Trophoblast cell (in vitro differentiated cells and primary cell): Measurements from ENCODE around the gene CST9.

Source experiments
- DNase-seq, 2 donors: peaks; one replicate each; pipeline ENCODE4 v3.0.0-alpha.2; 2016
- H2AFZ ChIP-seq: 2 replicates; pipeline ENCODE4 v1.6.1; 2013; ENCODE audit warnings: low read length, moderate library complexity, mild to moderate bottlenecking; ENCODE audit not compliant: insufficient read depth, poor library complexity
- H2AK5ac ChIP-seq: 2 replicates; pipeline ENCODE4 v1.6.1; 2013; ENCODE audit warnings: mild to moderate bottlenecking, low read length
- H2BK120ac ChIP-seq: 2 replicates; pipeline ENCODE4 v1.6.1; 2013; ENCODE audit warnings: low read length, mild to moderate bottlenecking, moderate library complexity; ENCODE audit not compliant: insufficient read depth, poor library complexity
- H2BK12ac ChIP-seq: 2 replicates; pipeline ENCODE4 v1.6.1; 2013; ENCODE audit warnings: mild to moderate bottlenecking, low read length, moderate library complexity
- H2BK5ac ChIP-seq: 2 replicates; pipeline ENCODE4 v1.6.1; 2013; ENCODE audit warnings: low read length, low read depth, moderate library complexity, mild to moderate bottlenecking; ENCODE audit not compliant: poor library complexity
- H3K14ac ChIP-seq: 2 replicates; pipeline ENCODE4 v1.6.1; 2013; ENCODE audit warnings: mild to moderate bottlenecking, low read length
- H3K18ac ChIP-seq: 2 replicates; pipeline ENCODE4 v1.6.1; 2013; ENCODE audit warnings: mild to moderate bottlenecking, low read length
- H3K23ac ChIP-seq: 2 replicates; pipeline ENCODE4 v1.6.1; 2013; ENCODE audit warnings: low read length
- H3K27ac ChIP-seq: 2 replicates; pipeline ENCODE4 v1.5.1; 2013; ENCODE audit warnings: low read depth, mild to moderate bottlenecking, inconsistent platforms, low read length, moderate library complexity
- H3K27me3 ChIP-seq: 2 replicates; pipeline ENCODE4 v1.6.1; 2013; ENCODE audit warnings: inconsistent platforms, mild to moderate bottlenecking, low read length, moderate library complexity; ENCODE audit not compliant: insufficient read depth
- H3K36me3 ChIP-seq, 2 experiments: 1 replicate in 1 of 2; 2 replicates in 1 of 2; pipeline ENCODE4 v1.6.1; 2013; ENCODE audit warnings: low read length in 2 of 2, mild to moderate bottlenecking in 2 of 2, moderate library complexity in 1 of 2; ENCODE audit not compliant: insufficient read depth in 2 of 2, control insufficient read depth in 1 of 2
- H3K4ac ChIP-seq: 2 replicates; pipeline ENCODE4 v1.6.1; 2013; ENCODE audit warnings: low read depth, mild to moderate bottlenecking, low read length, moderate library complexity
- H3K4me1 ChIP-seq, 2 experiments: 1 replicate in 1 of 2; 2 replicates in 1 of 2; pipeline ENCODE4 v1.6.1; 2013; ENCODE audit warnings: low read length in 2 of 2, mild to moderate bottlenecking in 2 of 2, moderate library complexity in 1 of 2; ENCODE audit not compliant: insufficient read depth in 2 of 2, control insufficient read depth in 1 of 2
- H3K4me2 ChIP-seq: 2 replicates; pipeline ENCODE4 v1.6.1; 2013; ENCODE audit warnings: inconsistent platforms, mild to moderate bottlenecking, low read length, moderate library complexity
- H3K4me3 ChIP-seq: 2 replicates; pipeline ENCODE4 v1.5.1; 2013; ENCODE audit warnings: mild to moderate bottlenecking, low read depth, low read length, inconsistent platforms
- H3K79me1 ChIP-seq: one replicate; pipeline ENCODE4 v1.6.1; 2013; ENCODE audit warnings: low read length
- H3K79me2 ChIP-seq: 2 replicates; pipeline ENCODE4 v1.6.1; 2013; ENCODE audit warnings: low read length, mild to moderate bottlenecking; ENCODE audit not compliant: control insufficient read depth, insufficient read depth, poor library complexity
- H3K9ac ChIP-seq: 2 replicates; pipeline ENCODE4 v1.6.1; 2013; ENCODE audit warnings: mild to moderate bottlenecking, low read length
- H3K9me3 ChIP-seq: 2 replicates; pipeline ENCODE4 v1.6.1; 2013; ENCODE audit warnings: low read depth, mild to moderate bottlenecking, control low read depth, inconsistent platforms, low read length; ENCODE audit not compliant: insufficient read depth
- H4K12ac ChIP-seq: 2 replicates; pipeline ENCODE4 v1.6.1; 2013; ENCODE audit warnings: low read depth, mild to moderate bottlenecking, low read length, moderate library complexity
- H4K8ac ChIP-seq: 2 replicates; pipeline ENCODE4 v1.6.1; 2013; ENCODE audit warnings: low read depth, mild to moderate bottlenecking, low read length, moderate library complexity
- H4K91ac ChIP-seq: one replicate; pipeline ENCODE4 v1.6.1; 2013; ENCODE audit warnings: low read depth, mild to moderate bottlenecking, low read length, moderate library complexity
- WGBS: extraction: QIAGEN DNeasy Blood & Tissue Kit; methylation state at CpG from one replicate; pipeline ENCODE4 v1.1.7; 2013; ENCODE audit warnings: missing lambda C conversion rate; ENCODE audit not compliant: insufficient read length, insufficient coverage; ENCODE audit errors: extremely low coverage; 5-methylcytosine and 5-hydroxymethylcytosine counted together

CST9 gene

DNA sequence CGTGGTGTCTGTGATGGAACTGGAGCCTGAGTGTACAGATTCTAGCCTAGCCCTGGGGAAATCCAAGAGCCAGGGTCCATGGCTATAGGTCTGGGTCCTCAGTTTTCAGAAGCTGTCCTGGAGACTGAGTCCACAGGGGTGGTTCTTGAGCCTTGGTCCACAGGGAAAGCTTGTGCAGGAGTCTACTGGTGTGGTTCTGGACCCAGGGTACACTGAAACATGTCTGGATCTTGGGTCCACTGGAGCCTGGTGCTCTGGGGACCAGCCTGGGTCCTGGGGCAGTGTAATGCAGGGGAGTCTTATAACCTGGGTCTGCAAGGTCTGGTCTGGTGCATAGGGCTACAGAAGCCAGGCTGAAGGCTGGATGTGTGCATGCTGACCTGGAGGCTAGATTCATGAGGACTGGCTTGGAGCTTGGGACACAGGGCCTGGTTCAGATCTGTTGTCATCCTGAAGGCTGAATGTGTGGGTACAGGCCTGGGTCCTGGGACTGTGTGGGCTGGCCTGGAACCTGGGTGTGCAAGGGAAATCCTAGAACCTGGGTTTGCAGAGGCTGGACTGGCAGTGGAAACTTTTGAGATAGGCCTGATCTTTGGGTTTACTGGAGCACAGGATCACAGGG, 42.9 kb downstream of the CST9 start:
- Histone ChIP-seq H3K4me3 (peak overlapping the region; percentile 27), H3K79me2 (no peaks in the 10 kb centered on the region), H2BK120ac (no peak overlapping the region), H3K4ac (no peak overlapping the region), H2AFZ (no peak overlapping the region), H3K4me1 (no peaks in the 10 kb centered on the region), H4K12ac (no peak overlapping the region), H3K18ac (no peak overlapping the region), H2BK5ac (no peak overlapping the region), H4K91ac (no peak overlapping the region), H2AK5ac (no peak overlapping the region), H4K8ac (no peak overlapping the region), H3K23ac (no peak overlapping the region), H3K9ac (no peak overlapping the region), H3K79me1 (no peaks in the 10 kb centered on the region), H3K9me3 (peaks cover 16% of the 10 kb centered on the region), H3K36me3 (no peaks in the 10 kb centered on the region), H2BK12ac (no peak overlapping the region), H3K27ac (no peak overlapping the region), H3K4me2 (no peak overlapping the region), H3K27me3 (no peaks in the 10 kb centered on the region), H3K14ac (no peak overlapping the region)
- no CpG with 5 or more reads among the region's 1 CpG for WGBS
- no peak for DNase-seq

DNA sequence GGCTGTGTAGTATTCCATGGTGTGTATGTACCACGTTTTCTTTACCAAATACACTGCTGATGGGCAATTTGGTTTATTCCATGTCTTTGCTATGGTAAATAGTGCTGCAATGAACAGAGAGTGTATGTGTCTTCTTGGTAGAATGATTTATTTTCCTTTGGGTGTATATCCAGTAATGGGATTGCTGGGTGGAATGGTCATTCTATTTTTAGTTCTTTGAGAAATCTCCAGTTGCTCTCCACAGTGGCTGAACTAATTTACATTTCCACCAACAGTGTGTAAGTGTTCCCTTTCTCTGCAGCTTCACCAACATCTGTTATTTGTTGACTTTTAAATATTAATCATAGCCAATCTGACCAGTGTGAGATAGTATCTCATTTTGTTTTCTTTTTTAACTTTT, 51.3 kb downstream of the CST9 start:
- Histone ChIP-seq H2BK12ac (no peak overlapping the region), H3K23ac (no peak overlapping the region), H2BK120ac (no peak overlapping the region), H4K91ac (no peak overlapping the region), H4K12ac (no peak overlapping the region), H3K27ac (no peak overlapping the region), H3K9ac (no peak overlapping the region), H3K14ac (no peak overlapping the region), H3K4ac (no peak overlapping the region), H3K4me2 (no peak overlapping the region), H3K27me3 (no peaks in the 10 kb centered on the region), H3K4me3 (no peak overlapping the region), H2AFZ (no peak overlapping the region), H3K18ac (no peak overlapping the region), H3K79me1 (no peaks in the 10 kb centered on the region), H3K79me2 (no peaks in the 10 kb centered on the region), H2BK5ac (no peak overlapping the region), H2AK5ac (no peak overlapping the region), H4K8ac (no peak overlapping the region), H3K9me3 (no peaks in the 10 kb centered on the region), H3K4me1 (no peaks in the 10 kb centered on the region), H3K36me3 (no peaks in the 10 kb centered on the region)
- no peak for DNase-seq
- WGBS, result no CpG with 5 or more reads among the region's 1 CpG
